ENCODE results near the gene LIPE.

- TF ChIP-seq CTCF (conservative IDR thresholded peaks at IDR 0.05) (no peak), ZFX (IDR thresholded peaks at IDR 0.05) (no peak)
These were observed 74.6 kb downstream of the LIPE start for GRCh38 chr19:42352301-42353259.

All from C4-2B (cell line).